ENCODE data around the gene CFAP157. TPM values are rescaled to one million over a fixed set of nuclear protein-coding genes. Genes with fewer than 3 reads are reported as not detected.

CFAP157 gene
- total and polyA plus RNA-seq, 2 of the 13 experiments (the other 11 are each of a cell fraction or from before 2014, with no cell fraction given): 0.07 TPM; not detected in 1

GRCh38 chr9:127658428-127658827 lies 48.4 kb upstream of the CFAP157 start (continued):
- no peak for TF ChIP-seq ZNF598 (CRISPR knock-in tag; IDR thresholded peaks at IDR 0.05; ENCODE audit: borderline replicate concordance)
- no peak for TF ChIP-seq TERF1 (CRISPR knock-in tag; IDR thresholded peaks at IDR 0.05)
- TF ChIP-seq THYN1 (CRISPR knock-in tag; IDR thresholded peaks at IDR 0.05; ENCODE audit: borderline replicate concordance, low read depth): no peak

GRCh38 chr9:127660886-127661741 lies 45.7 kb upstream of the CFAP157 start:
- H3K4me1 ChIP-seq (ENCODE audit: insufficient read depth, low read length): peaks cover 24% of the 10 kb centered on the region
- H3K36me3 ChIP-seq (replicated peaks in 1 of 2; ENCODE audit: control insufficient read depth in 1 of 2, insufficient read depth in 2 of 2, low read length in 2 of 2): no peaks in the 10 kb centered on the region
- intact Hi-C loops (cut with micrococcal nuclease; ENCODE audit: unreplicated experiment): no loop called here
- no peak overlapping the region for H3K9ac ChIP-seq (ENCODE audit: insufficient read depth, low read depth, low read length)
- in situ Hi-C loops (cut with HindIII; ENCODE audit: extremely low pct_ligation_motif_present, low pct_unique_long_range_greater_than_20kb): no loop called here
- H3K9me3 ChIP-seq (ENCODE audit: low read length): no peaks in the 10 kb centered on the region
- no peak overlapping the region for H2AFZ ChIP-seq (ENCODE audit: low read length)
- POLR2A ChIA-PET: no interaction called here
- no peak for DNase-seq (ENCODE audit: low spot score)
- 75% methylated on average over 13 of the region's 13 CpGs for WGBS (ENCODE audit: low lambda C conversion rate)
- no peaks in the 10 kb centered on the region for H3K27me3 ChIP-seq (ENCODE audit: control insufficient read depth in 1 of 2, insufficient read depth in 2 of 2, low read length in 2 of 2)
- CTCF ChIA-PET (ENCODE audit: low intra/inter-chr PET ratio, low total read pairs): no interaction called here
- FAIRE-seq: no peak
- no peak for ATAC-seq
- H3K4me2 ChIP-seq (ENCODE audit: low read depth, low read length): no peak overlapping the region
- TF ChIP-seq RELA (CRISPR knock-in tag; IDR thresholded peaks at IDR 0.05): no peak
- no peak for TF ChIP-seq MEIS1 (CRISPR knock-in tag; IDR thresholded peaks at IDR 0.05; ENCODE audit: borderline replicate concordance)
- TF ChIP-seq MEIS2 (CRISPR knock-in tag; IDR thresholded peaks at IDR 0.05): no peak
- TF ChIP-seq TBX3 (IDR thresholded peaks at IDR 0.05; ENCODE audit: borderline replicate concordance): no peak
- TF ChIP-seq ZNF44 (CRISPR knock-in tag; IDR thresholded peaks at IDR 0.05): no peak
- TF ChIP-seq ZNF558 (CRISPR knock-in tag; IDR thresholded peaks at IDR 0.05; ENCODE audit: borderline replicate concordance): no peak
- no peak for TF ChIP-seq MTF2 (CRISPR knock-in tag; IDR thresholded peaks at IDR 0.05; ENCODE audit: borderline replicate concordance)
- no peak for TF ChIP-seq ZKSCAN1 (IDR thresholded peaks at IDR 0.05; ENCODE audit: low read length)
- H3K27ac ChIP-seq (ENCODE audit: extremely low read length, insufficient read depth, low read length): no peak overlapping the region
- H3K79me2 ChIP-seq (ENCODE audit: insufficient read depth, low read length): no peaks in the 10 kb centered on the region
- H4K20me1 ChIP-seq (ENCODE audit: insufficient read depth, low read length): no peaks in the 10 kb centered on the region
- no peak overlapping the region for H3K4me3 ChIP-seq (replicated peaks in 1 of 3; ENCODE audit: insufficient read depth in 1 of 3, low read depth in 2 of 3, low read length in 3 of 3)
- BruUV-seq (replicated peaks): no TSS peak
